HG03095 (cell line): ENCODE data around the gene AIF1L.

Experiments
- ATAC-seq: cut with Tn5 transposase; IDR thresholded peaks from one replicate; pipeline ENCODE4 v1.9.1; 2021; ENCODE audit warnings: moderate library complexity; ENCODE audit not compliant: unreplicated experiment

The AIF1L gene

DNA sequence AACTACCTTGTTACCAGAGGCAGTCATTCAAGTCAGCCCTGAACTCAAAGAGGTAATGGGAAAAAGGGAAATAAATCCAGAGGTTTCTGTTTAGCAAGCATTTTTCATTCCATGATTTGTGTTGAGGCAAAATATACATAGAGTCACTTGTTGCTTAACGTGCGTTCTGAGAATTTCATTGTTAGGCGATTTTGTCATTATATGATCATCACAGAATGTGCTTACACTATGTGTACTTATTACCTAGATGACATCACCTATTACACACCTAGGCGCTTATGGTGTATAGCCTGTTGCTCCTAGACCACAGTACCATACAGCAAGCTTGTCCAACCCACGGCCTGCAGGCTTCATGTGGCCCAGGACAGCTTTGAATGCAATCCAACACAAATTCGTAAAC is 65.3 kb downstream of the AIF1L start:
- no peak for ATAC-seq

DNA sequence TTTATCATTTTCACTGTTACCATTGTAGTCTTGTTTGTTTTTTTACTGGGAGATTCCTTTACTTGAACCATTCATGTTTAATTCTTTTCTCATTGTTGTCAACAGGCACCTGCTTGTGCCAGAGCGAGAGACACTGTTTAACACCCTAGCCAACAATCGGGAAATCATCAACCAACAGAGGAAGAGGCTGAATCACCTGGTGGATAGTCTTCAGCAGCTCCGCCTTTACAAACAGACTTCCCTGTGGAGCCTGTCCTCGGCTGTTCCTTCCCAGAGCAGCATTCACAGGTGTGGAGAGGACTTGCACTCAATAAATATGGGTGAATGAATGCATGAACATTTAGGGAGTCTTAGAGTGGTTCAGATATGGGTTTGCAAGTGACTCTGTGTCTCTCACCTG is 66.6 kb downstream of the AIF1L start:
- ATAC-seq = no peak

DNA sequence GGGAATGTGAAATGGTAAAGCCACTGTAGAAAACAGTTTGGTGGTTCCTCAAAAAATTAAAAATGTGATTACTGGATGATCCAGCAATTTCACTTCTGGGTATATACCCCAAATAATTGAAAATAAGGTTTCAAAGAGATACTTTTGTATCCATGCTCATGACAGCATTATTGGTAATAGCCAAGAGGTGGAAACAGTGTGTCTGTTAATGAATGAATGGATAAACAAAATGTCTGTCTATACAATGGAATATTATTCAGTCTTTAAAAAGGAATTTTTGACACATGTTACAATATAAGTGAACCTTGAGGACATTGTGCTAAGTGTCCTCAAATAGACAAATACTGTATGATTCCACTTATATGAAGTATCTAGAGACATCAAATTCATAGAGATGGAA is 69.2 kb downstream of the AIF1L start:
- no peak for ATAC-seq

DNA sequence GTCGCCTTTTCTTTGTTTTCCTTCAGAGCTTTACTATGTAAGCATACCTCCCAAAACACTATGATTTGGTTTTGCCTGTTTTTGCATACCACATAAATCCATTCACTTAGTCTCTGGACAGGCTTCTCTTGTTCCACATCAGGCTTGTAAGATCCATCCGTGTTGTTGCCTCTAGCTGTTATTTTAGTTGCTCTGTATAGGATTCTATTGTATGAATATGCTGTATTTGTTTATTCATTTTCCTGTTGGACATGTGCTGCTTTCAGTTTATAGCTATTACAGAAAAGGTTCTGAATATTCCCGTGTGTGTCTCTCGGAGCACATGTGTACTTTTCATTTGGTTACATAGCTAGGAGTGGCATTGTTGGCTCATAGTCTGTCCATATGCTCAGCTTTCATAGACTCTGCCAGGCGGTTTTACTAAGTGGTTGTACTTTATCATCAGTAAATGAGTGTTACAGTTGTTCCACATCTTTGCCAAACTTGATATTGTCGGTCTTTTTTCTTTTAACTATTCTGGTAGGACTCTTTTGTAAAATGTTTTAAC is 70.9 kb downstream of the AIF1L start:
- ATAC-seq = no peak

DNA sequence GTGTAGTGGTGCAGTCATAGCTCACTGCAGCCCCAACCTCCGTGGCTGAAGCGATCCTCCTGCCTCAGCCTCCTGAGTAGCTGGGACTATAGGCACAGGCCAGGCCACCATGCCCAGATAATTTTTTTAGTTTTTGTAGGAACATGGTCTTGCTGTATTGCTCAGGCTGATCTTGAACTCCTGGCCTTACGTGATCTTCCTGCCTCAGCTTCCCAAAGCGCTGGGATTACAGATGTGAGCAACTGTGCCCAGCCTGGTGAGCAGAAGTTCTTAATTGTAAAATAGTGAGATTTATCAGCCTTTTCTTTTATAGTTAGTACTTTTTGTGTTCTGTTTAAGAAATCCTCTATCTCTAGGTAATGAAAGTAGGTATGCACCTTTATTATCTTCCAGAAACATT is 71.6 kb downstream of the AIF1L start:
- ATAC-seq = no peak

DNA sequence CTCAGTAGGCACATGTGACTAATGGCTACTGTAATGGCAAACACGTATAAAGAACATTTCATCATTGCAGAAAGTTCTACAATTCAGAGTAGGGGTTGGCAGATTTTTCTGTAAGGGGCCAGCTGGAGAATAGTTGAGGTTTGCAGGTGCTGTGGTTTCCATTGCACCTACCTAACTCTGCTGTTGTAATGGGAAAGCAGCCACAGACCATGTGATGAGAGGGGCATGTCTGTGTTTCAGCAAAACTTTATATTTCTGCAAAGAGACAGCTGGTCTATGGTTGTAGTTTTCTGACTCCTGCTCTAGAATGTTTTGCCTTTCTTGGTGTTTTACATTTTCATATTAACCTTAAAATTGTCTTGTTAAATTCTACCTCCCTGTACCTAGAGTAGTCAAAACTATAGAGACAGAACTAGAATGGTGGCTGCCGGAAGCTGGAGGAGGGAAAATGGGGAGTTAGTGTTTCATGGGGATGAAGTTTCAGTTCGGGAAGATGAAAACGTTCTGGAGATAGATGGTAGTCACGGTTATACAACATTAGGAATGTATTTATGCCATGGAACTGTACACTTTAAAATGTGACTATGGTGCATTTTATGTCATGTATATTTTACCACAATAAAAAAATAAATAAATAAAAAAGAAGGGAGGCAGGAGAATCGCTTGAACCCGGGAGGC is 73.4 kb downstream of the AIF1L start:
- ATAC-seq = no peak
